Dedifferentiated amniotic fluid mesenchymal stem cell (primary cell): ENCODE data around the gene ANAPC5.

ENCODE experiments used
- DNase-seq: peaks from one replicate; pipeline ENCODE4 v3.0.0-alpha.2; 2016; ENCODE audit errors: extremely low spot score

The ANAPC5 gene

GRCh38 chr12:121365416-121366062 lies 13.3 kb upstream of the ANAPC5 start:
- DNase-seq, result peak; percentile 28

- DNase-seq, result peak; percentile 29
Measured at GRCh38 chr12:121364683-121365121, 12.5 kb upstream of the ANAPC5 start.

GRCh38 chr12:121358073-121358472 lies 5.9 kb upstream of the ANAPC5 start:
- DNase-seq, result no peak

- no peak for DNase-seq
Measured at GRCh38 chr12:121357331-121357730, 5.1 kb upstream of the ANAPC5 start.

GRCh38 chr12:121356657-121357056 lies 4.4 kb upstream of the ANAPC5 start:
- DNase-seq, result no peak

- no peak for DNase-seq
Measured at GRCh38 chr12:121355818-121356217, 3.6 kb upstream of the ANAPC5 start.

GRCh38 chr12:121352682-121353018 lies 439 bp upstream of the ANAPC5 start:
- no peak for DNase-seq

GRCh38 chr12:121346747-121347146 lies 5.5 kb downstream of the ANAPC5 start:
- no peak for DNase-seq

GRCh38 chr12:121345151-121345815 lies 6.9 kb downstream of the ANAPC5 start:
- DNase-seq, result no peak

- DNase-seq, result no peak
Measured at GRCh38 chr12:121344506-121344905, 7.7 kb downstream of the ANAPC5 start.

- no peak for DNase-seq
Measured at GRCh38 chr12:121337416-121337815, 14.8 kb downstream of the ANAPC5 start.

- DNase-seq, result peak; percentile 66
Measured at GRCh38 chr12:121334513-121335343, 17.5 kb downstream of the ANAPC5 start.

GRCh38 chr12:121333747-121334146 lies 18.5 kb downstream of the ANAPC5 start:
- no peak for DNase-seq

GRCh38 chr12:121331248-121331647 lies 21.0 kb downstream of the ANAPC5 start:
- no peak for DNase-seq

GRCh38 chr12:121330692-121331091 lies 21.5 kb downstream of the ANAPC5 start:
- no peak for DNase-seq

GRCh38 chr12:121330195-121330594 lies 22.0 kb downstream of the ANAPC5 start:
- no peak for DNase-seq

- DNase-seq, result no peak
Measured at GRCh38 chr12:121328620-121329019, 23.6 kb downstream of the ANAPC5 start.

- DNase-seq, result no peak
Measured at GRCh38 chr12:121326996-121327674, 25.1 kb downstream of the ANAPC5 start.

GRCh38 chr12:121325922-121326396 lies 26.3 kb downstream of the ANAPC5 start:
- peak; percentile 56 for DNase-seq

GRCh38 chr12:121323908-121324307 lies 28.3 kb downstream of the ANAPC5 start:
- no peak for DNase-seq

- DNase-seq, result no peak
Measured at GRCh38 chr12:121318121-121318520, 34.1 kb downstream of the ANAPC5 start.

GRCh38 chr12:121314431-121314830 lies 37.8 kb downstream of the ANAPC5 start:
- DNase-seq, result no peak
